Mesenchymal stem cell (in vitro differentiated cells and primary cell): ENCODE measurements around the gene HAUS1.
A peak's percentile ranks its signal among the peaks of the same experiment; 100 is the strongest.
"Not testable (repeated sequence)": the region's sequence is repeated elsewhere in the genome, so short reads cannot be mapped to it uniquely, and the experiment has no call there.

Source experiments
- DNase-seq: peaks from one replicate; pipeline ENCODE4 v3.0.0-alpha.2; 2013
- H2AFZ ChIP-seq: one replicate; pipeline ENCODE4 v1.6.1; 2013; ENCODE audit warnings: low read depth, mild to moderate bottlenecking, control low read depth, inconsistent platforms, low read length, moderate library complexity
- H2AK5ac ChIP-seq: 2 replicates; pipeline ENCODE4 v1.6.1; 2013; ENCODE audit warnings: low read length, moderate library complexity, mild to moderate bottlenecking, inconsistent platforms; ENCODE audit not compliant: severe bottlenecking
- H2BK120ac ChIP-seq: one replicate; pipeline ENCODE4 v1.6.1; 2013; ENCODE audit warnings: low read depth, mild to moderate bottlenecking, inconsistent platforms, low read length, moderate library complexity
- H2BK12ac ChIP-seq, 2 experiments: one replicate each; pipeline ENCODE4 v1.6.1; 2013; ENCODE audit warnings: inconsistent platforms in 2 of 2, low read length in 2 of 2, mild to moderate bottlenecking in 2 of 2, moderate library complexity in 2 of 2, control low read depth in 1 of 2
- H2BK15ac ChIP-seq: one replicate; pipeline ENCODE4 v1.6.1; 2013; ENCODE audit warnings: mild to moderate bottlenecking, low read depth, inconsistent platforms; ENCODE audit not compliant: poor library complexity, severe bottlenecking
- H2BK5ac ChIP-seq: 2 replicates; pipeline ENCODE4 v1.6.1; 2013; ENCODE audit warnings: low read depth, mild to moderate bottlenecking, low read length, control low read depth, inconsistent platforms; ENCODE audit not compliant: poor library complexity, severe bottlenecking
- H3K14ac ChIP-seq, 2 experiments: one replicate each; pipeline ENCODE4 v1.6.1; 2013; ENCODE audit warnings: inconsistent platforms in 2 of 2, low read length in 2 of 2, control low read depth in 1 of 2, mild to moderate bottlenecking in 1 of 2, moderate library complexity in 1 of 2
- H3K18ac ChIP-seq, 2 experiments: one replicate each; pipeline ENCODE4 v1.6.1; 2013; ENCODE audit warnings: inconsistent platforms in 2 of 2, low read length in 2 of 2, control low read depth in 1 of 2, low read depth in 1 of 2, mild to moderate bottlenecking in 1 of 2
- H3K23ac ChIP-seq, 2 experiments: one replicate each; pipeline ENCODE4 v1.6.1; 2013; ENCODE audit warnings: inconsistent platforms in 2 of 2, low read length in 2 of 2, mild to moderate bottlenecking in 2 of 2, moderate library complexity in 2 of 2, control low read depth in 1 of 2
- H3K27ac ChIP-seq: 2 replicates; pipeline ENCODE4 v1.5.1; 2013; ENCODE audit warnings: mild to moderate bottlenecking, moderate library complexity, low read length, control low read depth, inconsistent platforms; ENCODE audit not compliant: poor library complexity, severe bottlenecking
- H3K27me3 ChIP-seq, 2 experiments: 2 replicates each; pipeline versions ENCODE4 v1.6.1 to v1.7.0; 2013; ENCODE audit warnings: low read length in 2 of 2, mild to moderate bottlenecking in 2 of 2, moderate library complexity in 2 of 2, control low read depth in 1 of 2, inconsistent platforms in 1 of 2; ENCODE audit not compliant: control insufficient read depth in 1 of 2, insufficient read depth in 1 of 2
- H3K36me3 ChIP-seq, 2 experiments: 2 replicates each; pipeline versions ENCODE4 v1.6.1 to v1.7.0; 2013; ENCODE audit warnings: low read length in 2 of 2, control low read depth in 1 of 2, inconsistent platforms in 1 of 2, low read depth in 1 of 2, mild to moderate bottlenecking in 1 of 2; ENCODE audit not compliant: insufficient read depth in 2 of 2, control insufficient read depth in 1 of 2
- H3K4ac ChIP-seq, 2 experiments: one replicate each; pipeline ENCODE4 v1.6.1; 2013; ENCODE audit warnings: inconsistent platforms in 2 of 2, low read length in 2 of 2, mild to moderate bottlenecking in 2 of 2, moderate library complexity in 2 of 2, control low read depth in 1 of 2, low read depth in 1 of 2
- H3K4me1 ChIP-seq: 2 replicates; pipeline ENCODE4 v1.6.1; 2013; ENCODE audit warnings: low read depth, low read length, control low read depth; ENCODE audit not compliant: control insufficient read depth, insufficient read depth
- H3K4me2 ChIP-seq: 2 replicates; pipeline ENCODE4 v1.6.1; 2013; ENCODE audit warnings: low read length, mild to moderate bottlenecking, inconsistent platforms; ENCODE audit not compliant: poor library complexity, severe bottlenecking
- H3K4me3 ChIP-seq, 2 experiments: 2 replicates each; pipeline versions ENCODE4 v1.5.1 to v1.7.0; 2013; ENCODE audit warnings: low read length in 2 of 2, mild to moderate bottlenecking in 2 of 2, control low read depth in 1 of 2, low read depth in 1 of 2; ENCODE audit not compliant: insufficient read depth in 1 of 2
- H3K79me1 ChIP-seq: replicated peaks from 2 replicates; pipeline ENCODE4 v1.6.1; 2013; ENCODE audit warnings: mild to moderate bottlenecking, control low read depth, low read length, inconsistent platforms; ENCODE audit not compliant: poor library complexity, severe bottlenecking
- H3K9ac ChIP-seq: 2 replicates; pipeline ENCODE4 v1.7.0; 2013; ENCODE audit warnings: mild to moderate bottlenecking, low read length, moderate library complexity
- H3K9me3 ChIP-seq: 2 replicates; pipeline ENCODE4 v1.7.0; 2013; ENCODE audit warnings: mild to moderate bottlenecking, low read length; ENCODE audit not compliant: control insufficient read depth
- H4K8ac ChIP-seq: one replicate; pipeline ENCODE4 v1.6.1; 2013; ENCODE audit warnings: inconsistent platforms, mild to moderate bottlenecking, low read length, moderate library complexity
- H4K91ac ChIP-seq: one replicate; pipeline ENCODE4 v1.6.1; 2013; ENCODE audit warnings: mild to moderate bottlenecking, low read length, inconsistent platforms
- WGBS: methylation state at CpG from one replicate; pipeline ENCODE4 v1.1.7; 2013; ENCODE audit warnings: mixed read lengths; 5-methylcytosine and 5-hydroxymethylcytosine counted together

HAUS1 gene

GRCh38 chr18:46158499-46158898, 54.3 kb downstream of the HAUS1 start:
- no peak overlapping the region for H3K18ac ChIP-seq
- H3K27me3 ChIP-seq: no peaks in the 10 kb centered on the region
- H2AFZ ChIP-seq: no peak overlapping the region
- no peak overlapping the region for H3K27ac ChIP-seq
- no peak overlapping the region for H3K9ac ChIP-seq
- no peaks in the 10 kb centered on the region for H3K36me3 ChIP-seq
- H2BK12ac ChIP-seq: no peak overlapping the region
- peaks cover 6% of the 10 kb centered on the region for H3K4me1 ChIP-seq
- H2BK5ac ChIP-seq: no peak overlapping the region
- WGBS: 92% methylated on average over 3 of the region's 3 CpGs
- H3K4me2 ChIP-seq: no peak overlapping the region
- H3K4me3 ChIP-seq: no peak overlapping the region
- H3K9me3 ChIP-seq: no peaks in the 10 kb centered on the region
- no peaks in the 10 kb centered on the region for H3K79me1 ChIP-seq
- DNase-seq: no peak
- H3K14ac ChIP-seq: no peak overlapping the region
- no peak overlapping the region for H2BK15ac ChIP-seq
- H2AK5ac ChIP-seq: no peak overlapping the region
- H4K8ac ChIP-seq: no peak overlapping the region
- H3K4ac ChIP-seq: no peak overlapping the region
- no peak overlapping the region for H2BK120ac ChIP-seq
- no peak overlapping the region for H4K91ac ChIP-seq
- no peak overlapping the region for H3K23ac ChIP-seq

GRCh38 chr18:46160050-46160798, 56.0 kb downstream of the HAUS1 start:
- no peak overlapping the region for H3K4me3 ChIP-seq
- no peaks in the 10 kb centered on the region for H3K9me3 ChIP-seq
- no peak overlapping the region for H3K18ac ChIP-seq
- H2BK12ac ChIP-seq: no peak overlapping the region
- no peak overlapping the region for H2AK5ac ChIP-seq
- no peak overlapping the region for H4K91ac ChIP-seq
- no peak overlapping the region for H2AFZ ChIP-seq
- H3K27ac ChIP-seq: no peak overlapping the region
- no peaks in the 10 kb centered on the region for H3K36me3 ChIP-seq
- peak; percentile 29 for DNase-seq
- peaks cover 6% of the 10 kb centered on the region for H3K4me1 ChIP-seq
- H4K8ac ChIP-seq: no peak overlapping the region
- no peak overlapping the region for H3K14ac ChIP-seq
- no peak overlapping the region for H3K9ac ChIP-seq
- no peak overlapping the region for H2BK15ac ChIP-seq
- H3K79me1 ChIP-seq: no peaks in the 10 kb centered on the region
- H3K4me2 ChIP-seq: no peak overlapping the region
- no peak overlapping the region for H2BK120ac ChIP-seq
- H2BK5ac ChIP-seq: no peak overlapping the region
- H3K4ac ChIP-seq: no peak overlapping the region
- no peak overlapping the region for H3K23ac ChIP-seq
- H3K27me3 ChIP-seq: no peaks in the 10 kb centered on the region
- 73% methylated on average over 3 of the region's 4 CpGs for whole genome bisulfite sequencing

- WGBS: 94% methylated on average over 4 of the region's 5 CpGs
Observed at GRCh38 chr18:46160840-46161239, 56.7 kb downstream of the HAUS1 start.

GRCh38 chr18:46161703-46162396, 57.7 kb downstream of the HAUS1 start:
- 93% methylated on average over 6 of the region's 6 CpGs for WGBS
- no peak overlapping the region for H2AFZ ChIP-seq
- H2BK120ac ChIP-seq: no peak overlapping the region
- no peak overlapping the region for H3K9ac ChIP-seq
- no peak overlapping the region for H3K27ac ChIP-seq
- peaks cover under 1% of the 10 kb centered on the region for H3K4me1 ChIP-seq
- no peak overlapping the region for H3K4me2 ChIP-seq
- no peak overlapping the region for H2BK12ac ChIP-seq
- DNase-seq: no peak
- H2AK5ac ChIP-seq: no peak overlapping the region
- H3K18ac ChIP-seq: no peak overlapping the region
- H3K27me3 ChIP-seq: no peaks in the 10 kb centered on the region
- H4K91ac ChIP-seq: no peak overlapping the region
- no peaks in the 10 kb centered on the region for H3K36me3 ChIP-seq
- H3K9me3 ChIP-seq: no peaks in the 10 kb centered on the region
- H2BK5ac ChIP-seq: no peak overlapping the region
- no peak overlapping the region for H2BK15ac ChIP-seq
- H3K4me3 ChIP-seq: no peak overlapping the region
- H3K79me1 ChIP-seq: no peaks in the 10 kb centered on the region
- no peak overlapping the region for H3K14ac ChIP-seq
- H3K4ac ChIP-seq: no peak overlapping the region
- no peak overlapping the region for H4K8ac ChIP-seq
- H3K23ac ChIP-seq: no peak overlapping the region

More at GRCh38 chr18:46160840-46161239, 56.7 kb downstream of the HAUS1 start:
- not testable (repeated sequence) for DNase-seq, H3K27ac ChIP-seq, H4K91ac ChIP-seq, H3K79me1 ChIP-seq, H3K4me3 ChIP-seq, H3K9me3 ChIP-seq, H2BK120ac ChIP-seq, H3K4me1 ChIP-seq, H3K27me3 ChIP-seq, H2AFZ ChIP-seq, H2BK12ac ChIP-seq, H2BK15ac ChIP-seq, H3K36me3 ChIP-seq, H3K18ac ChIP-seq, H3K14ac ChIP-seq, H2AK5ac ChIP-seq, H2BK5ac ChIP-seq, H3K4ac ChIP-seq, H3K4me2 ChIP-seq, H3K9ac ChIP-seq, H3K23ac ChIP-seq, H4K8ac ChIP-seq
